GM21825 (cell line): ENCODE measurements around the gene C6orf141.
"Not testable (repeated sequence)": the region's sequence is repeated elsewhere in the genome, so short reads cannot be mapped to it uniquely, and the experiment has no call there.

Experiments
- ATAC-seq: cut with Tn5 transposase; IDR thresholded peaks from one replicate; pipeline ENCODE4 v1.9.1; 2021; ENCODE audit warnings: mild to moderate bottlenecking, moderate library complexity; ENCODE audit not compliant: unreplicated experiment

The C6orf141 gene

GRCh38 chr6:49565855-49566254 is 15.4 kb downstream of the C6orf141 start:
- ATAC-seq = no peak

GRCh38 chr6:49570474-49571079 is 20.1 kb downstream of the C6orf141 start:
- ATAC-seq = no peak

- no peak for ATAC-seq
These were observed 26.1 kb downstream of the C6orf141 start for GRCh38 chr6:49576618-49577017.

- no peak for ATAC-seq
These were observed 29.2 kb downstream of the C6orf141 start for GRCh38 chr6:49579649-49580048.

- no peak for ATAC-seq
These were observed 32.1 kb downstream of the C6orf141 start for GRCh38 chr6:49582529-49582928.

GRCh38 chr6:49587262-49587661 is 36.8 kb downstream of the C6orf141 start:
- not testable (repeated sequence) for ATAC-seq
